ENCODE measurements around the gene ARL5C.

ARL5C gene

DNA sequence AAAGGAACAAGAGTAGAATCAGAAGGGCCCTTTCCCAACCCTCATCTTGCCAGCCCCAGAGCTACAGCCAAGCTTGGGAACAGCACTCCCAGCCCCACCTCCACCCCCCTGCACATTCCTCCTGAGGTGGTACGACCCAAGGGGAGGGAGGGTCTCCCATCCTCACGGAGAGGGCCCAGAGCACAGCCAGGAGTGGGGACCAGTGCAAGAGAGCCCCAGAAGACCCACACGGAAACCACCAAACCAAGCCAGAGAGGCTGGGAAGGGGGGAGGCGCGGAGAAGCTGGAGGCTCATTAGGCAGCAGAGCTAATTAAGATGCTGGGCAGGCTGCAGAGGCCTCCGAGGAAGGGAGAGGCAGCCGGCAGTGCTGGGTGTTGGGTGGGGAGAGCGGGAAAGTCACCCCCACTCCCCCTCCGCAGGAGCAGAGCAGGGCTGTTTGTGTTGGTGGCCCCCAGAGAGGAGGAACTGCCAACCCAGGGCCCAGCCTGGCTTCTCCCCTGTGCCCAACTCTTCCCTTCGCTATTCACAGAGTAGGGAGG is 29.1 kb upstream of the ARL5C start:
- DNase-seq = peak in 47 of 58 donors; percentile 25 to 84 (median 64)

- peak in 54 of 58 donors; percentile 28 to 92 (median 70) for DNase-seq
Observed at GRCh38 chr17:39194089-39194984, 28.4 kb upstream of the ARL5C start.

- DNase-seq = no peak
Observed at GRCh38 chr17:39193346-39193745, 27.4 kb upstream of the ARL5C start.

DNA sequence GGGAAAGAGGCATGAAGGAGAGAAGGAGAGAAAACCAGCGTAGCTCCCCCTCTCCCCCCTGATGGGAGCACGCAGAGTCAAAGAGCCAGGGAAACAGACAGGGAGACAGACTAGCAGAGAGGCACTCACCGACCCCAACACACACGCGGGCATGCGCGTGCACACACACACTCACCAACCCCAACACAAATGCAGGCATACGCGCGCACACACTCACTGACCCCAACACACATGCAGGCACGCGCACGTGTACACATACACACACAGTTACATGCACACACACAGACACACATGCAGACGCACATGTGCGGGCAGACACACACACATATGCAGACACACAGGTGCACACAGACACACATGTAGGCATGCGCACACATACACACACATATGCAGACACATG is 26.9 kb upstream of the ARL5C start:
- DNase-seq = no peak

- no peak for DNase-seq
Observed at GRCh38 chr17:39191750-39192510, 26.0 kb upstream of the ARL5C start.

DNA sequence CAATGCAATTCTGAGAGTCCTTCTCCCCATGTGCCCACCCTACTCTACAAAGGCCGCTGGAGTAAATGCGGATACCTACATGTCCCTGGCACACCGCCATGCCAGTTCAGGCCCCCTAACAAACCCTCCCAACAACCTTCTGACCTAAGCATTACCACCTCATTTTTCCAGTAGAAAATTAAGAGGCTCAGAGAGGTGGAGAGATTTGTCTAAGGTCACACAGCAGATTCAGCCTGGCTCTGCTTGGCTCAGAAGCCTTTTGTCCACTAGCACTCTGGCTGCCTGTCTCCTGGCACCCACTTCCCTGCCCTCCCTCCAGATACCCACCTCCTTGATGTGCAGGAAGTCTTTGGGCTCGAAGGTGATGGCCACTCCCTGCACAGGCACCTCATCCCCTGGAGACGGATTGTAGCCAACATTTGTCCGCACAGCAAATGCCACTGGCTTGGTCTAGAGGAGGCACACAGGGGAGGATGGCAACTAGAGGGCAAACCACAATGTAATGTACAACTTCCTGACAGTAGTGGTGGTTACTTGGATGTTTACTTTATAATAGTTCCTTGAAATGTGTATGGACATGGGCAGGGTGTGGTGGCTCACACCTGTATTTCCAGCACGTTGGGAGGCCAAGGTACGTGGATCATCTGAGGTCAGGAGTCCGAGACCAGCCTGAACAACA is 21.3 kb upstream of the ARL5C start:
- DNase-seq = no peak

GRCh38 chr17:39186481-39187002 is 20.6 kb upstream of the ARL5C start:
- DNase-seq = peak in 3 of 58 donors; percentile 11 to 20 (median 17)

DNA sequence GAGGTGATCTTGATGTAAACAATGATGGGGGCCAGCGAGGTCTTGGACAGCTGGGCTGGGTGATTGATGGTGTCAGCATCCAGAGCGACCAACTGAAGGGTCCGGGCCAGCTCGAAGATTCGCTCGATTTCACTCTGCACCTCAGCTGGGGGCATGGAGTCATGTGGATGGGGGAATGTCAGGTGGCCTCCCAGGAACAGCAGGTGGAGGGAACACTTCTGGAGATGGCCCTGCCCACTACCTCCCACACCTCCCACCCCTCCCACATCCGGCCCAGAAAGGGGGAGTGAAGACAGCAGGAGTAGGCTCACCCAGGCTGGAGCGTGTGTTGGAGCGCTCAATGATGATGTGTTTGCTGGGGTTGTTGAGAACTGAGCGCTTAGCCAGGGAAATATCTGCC is 17.8 kb upstream of the ARL5C start:
- DNase-seq = no peak

- no peak for DNase-seq
Observed at GRCh38 chr17:39183045-39183444, 17.1 kb upstream of the ARL5C start.

GRCh38 chr17:39181303-39181702 is 15.3 kb upstream of the ARL5C start:
- DNase-seq = no peak

DNA sequence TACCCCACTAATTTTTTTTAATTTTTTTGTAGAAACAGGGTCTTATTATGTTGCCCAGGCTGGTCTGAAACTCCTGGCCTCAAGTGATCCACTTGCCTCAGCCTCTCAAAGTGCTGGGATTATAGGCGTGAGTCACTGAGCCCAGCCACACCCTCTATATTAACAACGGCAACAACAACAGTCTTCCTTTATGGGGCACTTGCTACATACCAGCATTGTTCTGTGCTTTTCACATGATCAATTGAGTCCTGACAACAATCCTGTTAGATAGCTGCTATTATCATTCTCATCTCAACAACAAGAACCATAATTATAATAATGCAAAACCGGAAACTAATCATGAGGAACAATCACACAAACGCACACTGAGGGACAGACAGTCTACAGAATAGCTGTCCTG is 12.6 kb upstream of the ARL5C start:
- no peak for DNase-seq

GRCh38 chr17:39177256-39177655 is 11.3 kb upstream of the ARL5C start:
- DNase-seq = peak in 6 of 58 donors; percentile 8 to 49 (median 22)

GRCh38 chr17:39175695-39176093 is 9.7 kb upstream of the ARL5C start:
- DNase-seq = no peak

DNA sequence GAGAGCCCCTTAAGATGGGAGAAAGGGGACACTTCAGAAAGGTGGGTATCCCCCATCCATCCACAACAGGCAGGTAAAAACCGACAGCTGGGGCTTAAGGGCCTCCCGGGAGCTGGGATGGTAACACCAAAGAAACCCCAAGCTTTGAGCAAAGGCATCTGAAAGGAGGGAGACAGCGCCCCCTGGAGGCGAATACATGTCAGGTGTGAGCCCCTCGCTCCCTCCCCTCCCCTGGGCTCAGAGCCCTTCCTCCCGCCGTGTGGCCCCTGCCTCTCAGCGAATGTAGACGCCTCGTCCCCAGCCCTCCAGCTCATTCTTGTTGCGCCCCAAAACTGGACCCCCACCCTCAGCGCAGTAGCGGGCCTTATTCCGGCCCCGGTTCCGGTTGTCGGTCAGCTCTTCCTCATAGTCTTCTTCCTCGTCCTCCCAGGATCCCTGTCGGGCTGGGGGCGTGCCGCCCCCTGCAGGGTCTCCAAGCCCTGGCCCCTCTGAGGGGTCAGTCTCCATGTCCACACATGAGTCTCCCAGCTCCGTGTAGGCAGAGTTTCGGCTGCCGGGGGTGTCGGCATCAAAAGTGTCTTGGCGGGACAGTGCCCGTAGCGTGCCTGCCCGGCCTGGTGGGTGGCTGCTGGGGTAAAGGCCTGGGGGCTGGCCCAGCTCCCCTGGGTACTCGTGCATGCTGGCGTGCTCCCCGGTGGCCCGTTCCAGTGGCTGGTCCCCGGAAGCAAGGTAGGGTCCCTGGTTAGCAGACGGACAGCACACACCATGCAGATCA is 9.1 kb upstream of the ARL5C start:
- DNase-seq = peak in 44 of 58 donors; percentile 12 to 88 (median 46)

DNA sequence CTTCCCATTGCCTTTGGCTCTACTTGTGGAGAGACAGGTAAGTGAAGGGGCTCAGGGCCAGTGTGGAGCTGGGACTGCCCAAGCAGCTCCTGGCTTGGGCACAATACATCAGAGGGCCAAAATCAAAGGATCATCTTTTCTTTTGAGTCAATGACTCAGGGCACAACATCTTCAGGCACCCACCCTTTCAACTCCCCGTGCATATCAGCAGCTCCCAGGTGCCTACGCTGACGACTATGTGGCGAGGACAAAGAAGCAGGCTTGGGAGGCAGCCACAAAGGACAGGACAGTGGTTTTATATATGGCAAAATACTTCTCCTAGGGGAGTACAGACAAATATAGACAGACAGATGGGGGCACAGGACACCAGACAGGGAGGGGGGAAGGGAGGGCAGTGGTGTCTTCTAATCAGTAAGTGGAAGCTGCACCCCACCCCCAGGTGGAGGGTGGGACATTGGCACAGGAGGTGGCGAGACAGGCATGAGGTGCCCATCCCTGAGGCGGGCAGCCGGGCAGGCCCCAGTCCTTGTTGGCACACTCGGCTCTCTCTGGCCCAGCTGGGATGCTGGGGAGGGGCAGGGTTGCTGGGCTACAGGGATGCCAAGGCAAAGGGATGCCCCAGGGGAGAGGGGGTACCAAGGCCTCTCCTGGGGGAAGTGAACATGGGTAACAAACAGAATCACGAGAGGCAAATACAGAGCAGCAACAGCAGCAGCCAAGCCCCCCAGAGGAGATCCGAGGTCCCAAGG is 7.7 kb upstream of the ARL5C start:
- DNase-seq = peak in 5 of 58 donors; percentile 15 to 31 (median 20)

DNA sequence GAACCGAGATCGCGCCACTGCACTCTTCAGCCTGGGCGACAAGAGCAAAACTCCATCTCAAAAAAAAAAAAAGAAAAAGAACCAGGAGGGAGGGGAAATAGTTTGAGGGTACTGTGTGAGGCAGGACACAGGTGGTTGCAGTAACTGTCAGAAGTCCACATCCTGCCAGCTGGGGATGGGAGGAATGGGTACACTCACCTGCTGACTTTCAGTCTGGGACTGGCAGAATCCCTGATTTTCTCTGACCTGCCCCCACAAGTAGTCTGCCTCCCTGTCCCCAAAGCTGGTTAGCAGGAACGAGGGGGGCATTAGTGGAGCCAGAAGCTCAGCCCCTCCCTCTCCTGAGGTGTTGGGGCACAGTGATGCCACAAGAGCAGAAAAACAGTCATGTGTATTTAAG is 7.1 kb upstream of the ARL5C start:
- peak in 1 of 58 donors; percentile 20 for DNase-seq

GRCh38 chr17:39171933-39172332 is 6.0 kb upstream of the ARL5C start:
- no peak for DNase-seq

DNA sequence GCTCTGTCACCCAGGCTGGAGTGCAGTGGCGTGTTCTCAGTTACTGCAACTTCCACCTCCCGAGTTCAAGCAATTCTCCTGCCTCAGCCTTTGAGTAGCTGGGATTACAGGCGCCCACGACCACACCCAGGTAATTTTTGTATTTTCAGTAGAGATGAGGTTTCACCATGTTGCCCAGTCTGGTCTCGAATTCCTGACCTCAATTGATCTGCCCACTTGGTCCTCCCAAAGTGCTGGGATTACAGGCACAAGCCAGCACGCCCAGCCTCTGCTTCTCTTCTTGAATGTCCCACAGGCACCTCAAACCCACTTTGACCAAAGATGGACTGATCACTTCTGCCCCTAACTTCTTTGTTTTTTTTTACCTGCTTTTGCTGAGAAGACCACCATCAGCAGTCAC is 4.6 kb upstream of the ARL5C start:
- no peak for DNase-seq

GRCh38 chr17:39170109-39170508 is 4.1 kb upstream of the ARL5C start:
- DNase-seq = no peak

GRCh38 chr17:39169518-39169917 is 3.6 kb upstream of the ARL5C start:
- DNase-seq = no peak

Data from anterior cingulate cortex (tissue), 58 donors.